GM13976 (cell line): ENCODE measurements around the gene CHN2.

Source experiments
- DNase-seq: peaks from one replicate; pipeline ENCODE4 v3.0.0; 2012; ENCODE audit warnings: low spot score
- in situ Hi-C: fragments of 300-500 bp; cut with MboI; formaldehyde crosslinking; loops from one replicate; pipeline ENCODE4 v1.12.0; 2022; ENCODE audit warnings: low sequenced_read_pairs, mixed read lengths, inconsistent platforms; ENCODE audit not compliant: unreplicated experiment
- TF ChIP-seq, protein P1 (sequence below): IDR thresholded peaks from 2 replicates; pipeline ENCODE4 v1.5.1; 2012; ENCODE audit warnings: borderline replicate concordance, mild to moderate bottlenecking; ENCODE audit not compliant: insufficient read depth; ENCODE audit errors: extremely low read depth, missing control alignments, control extremely low read depth

CHN2 gene

DNA sequence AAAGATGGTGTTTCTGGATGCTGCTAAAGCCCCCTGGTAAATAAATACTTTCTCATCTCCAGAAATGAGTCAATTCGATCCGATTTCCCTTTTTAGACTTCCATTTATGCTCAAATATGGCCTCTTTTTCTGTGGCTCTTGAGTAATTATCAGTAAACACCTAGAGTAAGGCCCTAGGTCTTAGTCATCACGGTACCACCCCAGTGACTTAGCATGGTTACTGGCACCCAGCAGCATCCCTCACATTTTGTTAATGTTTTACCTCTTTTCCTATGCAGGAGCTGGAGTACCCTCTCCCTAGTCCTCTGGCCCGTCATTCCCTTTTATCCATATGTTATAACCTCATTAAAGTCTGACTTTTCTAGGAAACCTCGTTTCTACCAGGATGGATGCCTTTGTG lies 19.5 kb downstream of the CHN2 start:
- DNase-seq, result no peak
- TF ChIP-seq, protein P1, sequence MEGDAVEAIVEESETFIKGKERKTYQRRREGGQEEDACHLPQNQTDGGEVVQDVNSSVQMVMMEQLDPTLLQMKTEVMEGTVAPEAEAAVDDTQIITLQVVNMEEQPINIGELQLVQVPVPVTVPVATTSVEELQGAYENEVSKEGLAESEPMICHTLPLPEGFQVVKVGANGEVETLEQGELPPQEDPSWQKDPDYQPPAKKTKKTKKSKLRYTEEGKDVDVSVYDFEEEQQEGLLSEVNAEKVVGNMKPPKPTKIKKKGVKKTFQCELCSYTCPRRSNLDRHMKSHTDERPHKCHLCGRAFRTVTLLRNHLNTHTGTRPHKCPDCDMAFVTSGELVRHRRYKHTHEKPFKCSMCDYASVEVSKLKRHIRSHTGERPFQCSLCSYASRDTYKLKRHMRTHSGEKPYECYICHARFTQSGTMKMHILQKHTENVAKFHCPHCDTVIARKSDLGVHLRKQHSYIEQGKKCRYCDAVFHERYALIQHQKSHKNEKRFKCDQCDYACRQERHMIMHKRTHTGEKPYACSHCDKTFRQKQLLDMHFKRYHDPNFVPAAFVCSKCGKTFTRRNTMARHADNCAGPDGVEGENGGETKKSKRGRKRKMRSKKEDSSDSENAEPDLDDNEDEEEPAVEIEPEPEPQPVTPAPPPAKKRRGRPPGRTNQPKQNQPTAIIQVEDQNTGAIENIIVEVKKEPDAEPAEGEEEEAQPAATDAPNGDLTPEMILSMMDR, result no peak
- in situ Hi-C loops, result no loop called here

DNA sequence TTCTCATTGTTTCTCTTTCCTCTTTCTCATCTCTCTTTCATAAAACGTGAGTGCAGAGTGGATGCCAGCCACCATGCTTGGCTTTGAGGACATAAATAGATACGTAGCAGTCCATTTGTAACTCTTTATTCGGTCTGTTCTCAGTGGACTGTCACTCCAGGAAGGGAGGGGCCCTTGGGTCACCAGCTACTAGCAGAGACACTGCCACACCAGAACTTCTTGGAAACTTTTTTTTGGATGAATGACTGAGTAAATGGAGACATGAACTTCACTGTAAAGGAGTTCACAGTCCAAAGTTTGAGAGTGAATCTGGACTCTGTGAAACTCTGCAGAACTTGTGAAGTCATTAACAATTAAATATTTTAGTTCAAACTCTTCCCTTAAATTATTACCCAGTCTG lies 20.2 kb downstream of the CHN2 start:
- DNase-seq, result no peak
- TF ChIP-seq, protein P1, result no peak
- in situ Hi-C loops, result no loop called here

DNA sequence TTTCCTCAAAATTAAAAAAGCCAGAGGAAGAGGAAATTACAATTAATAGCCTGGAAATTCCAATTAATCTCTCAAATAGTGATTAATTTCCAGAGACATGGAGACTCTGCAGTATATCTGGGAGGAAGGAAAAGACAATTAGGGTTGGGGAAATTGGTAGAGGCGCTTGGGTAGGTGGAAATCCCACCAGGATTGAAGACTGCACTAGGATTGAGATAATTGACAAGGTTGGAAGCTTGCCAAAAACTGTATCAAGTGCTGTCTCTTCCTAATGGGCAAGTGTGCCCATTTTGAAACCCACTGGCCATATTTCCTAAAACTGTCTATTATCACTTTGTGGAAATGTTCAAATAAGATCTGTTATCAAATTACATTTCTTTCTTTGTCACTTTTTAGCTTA lies 21.6 kb downstream of the CHN2 start:
- DNase-seq, result no peak
- in situ Hi-C loops, result no loop called here

DNA sequence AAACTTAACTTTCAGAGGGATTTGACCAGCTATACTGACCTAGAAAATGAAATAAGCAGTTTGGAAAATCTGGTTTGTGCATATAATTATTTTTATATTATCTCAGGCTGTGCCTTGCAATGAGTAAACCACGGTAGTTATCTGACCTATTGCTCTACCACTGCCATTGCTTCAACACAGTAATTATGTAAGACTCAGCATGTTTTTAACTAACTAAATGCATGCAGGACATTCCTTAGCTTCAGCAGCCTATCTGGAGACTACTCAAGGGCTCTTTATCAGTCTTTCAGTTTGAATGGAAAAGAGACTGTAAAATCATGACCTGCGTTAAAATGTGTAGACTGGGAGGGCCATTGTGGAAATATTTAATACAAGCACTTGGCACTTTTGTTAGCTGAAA lies 22.5 kb downstream of the CHN2 start:
- TF ChIP-seq, protein P1, result no peak
- in situ Hi-C loops, result no loop called here
- DNase-seq, result no peak

More for the DNA sequence above, 21.6 kb downstream of the CHN2 start:
- TF ChIP-seq, protein P1, result no peak

DNA sequence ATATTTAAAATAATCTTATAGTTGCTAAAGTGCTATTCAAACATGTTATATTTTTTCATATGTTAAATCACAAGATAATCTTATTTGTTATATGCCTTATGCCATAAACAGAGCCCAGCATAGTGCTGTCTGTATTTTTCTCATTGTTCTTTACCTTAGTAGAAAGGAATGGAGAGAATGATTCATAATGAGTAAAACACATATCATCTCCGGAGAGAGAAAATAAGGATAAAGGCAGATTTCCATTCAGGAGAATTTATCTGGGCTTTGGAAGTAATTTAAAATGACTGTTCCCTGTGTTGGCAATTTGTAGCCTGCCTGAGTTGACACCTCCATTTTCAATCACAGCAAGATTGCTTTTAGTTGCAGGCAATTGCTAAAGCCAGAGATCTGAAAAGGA lies 30.2 kb downstream of the CHN2 start:
- in situ Hi-C loops, result no loop called here
- no peak for DNase-seq
- TF ChIP-seq, protein P1, result no peak

DNA sequence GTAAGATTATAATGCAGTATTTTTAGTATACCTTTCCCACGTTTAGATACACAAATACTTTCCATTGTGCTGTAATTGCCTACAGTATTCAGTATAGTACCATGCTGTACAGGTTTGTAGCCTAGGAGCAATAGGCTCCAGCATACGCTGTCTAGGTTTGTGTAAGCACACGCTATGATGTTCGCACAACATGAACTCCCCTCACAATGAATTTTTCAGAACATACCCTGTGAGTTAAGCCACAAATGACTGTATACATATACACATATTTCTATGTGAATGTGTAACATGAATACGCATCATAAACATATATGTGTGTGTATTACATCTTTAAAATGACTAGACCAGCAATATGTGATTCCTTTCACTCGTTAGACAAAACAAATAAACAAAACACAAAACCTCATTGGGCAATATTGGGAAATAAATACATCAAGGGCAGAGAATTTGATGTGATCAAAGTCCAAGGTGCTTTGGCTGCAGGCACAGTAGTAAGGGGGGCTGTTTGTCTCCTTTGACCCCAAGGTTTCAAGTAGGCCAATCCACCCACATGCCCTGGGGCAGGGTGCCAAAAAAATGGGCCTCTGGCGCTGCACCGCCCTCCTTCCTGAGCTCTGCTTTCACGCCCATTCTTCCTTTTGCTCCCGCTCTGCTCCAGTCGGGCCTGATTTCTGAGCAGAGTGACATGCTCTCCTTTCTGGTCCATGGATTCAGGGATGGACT lies 33.9 kb downstream of the CHN2 start:
- DNase-seq, result no peak
- in situ Hi-C loops, result no loop called here
- TF ChIP-seq, protein P1, result no peak
